GM06990 (cell line): ENCODE data around the gene SIGLEC1.

ENCODE experiments used
- DNase-seq: peaks from one replicate; pipeline ENCODE4 v3.0.0-alpha.2; 2011; ENCODE audit not compliant: insufficient read length; ENCODE audit errors: extremely low read depth
- H3K27me3 ChIP-seq: replicated peaks from 2 replicates; pipeline ENCODE4 v1.6.0; 2011; ENCODE audit warnings: low read length; ENCODE audit not compliant: control insufficient read depth, insufficient read depth
- H3K36me3 ChIP-seq: 2 replicates; pipeline ENCODE4 v1.5.1; 2011; ENCODE audit warnings: low read length; ENCODE audit not compliant: control insufficient read depth, insufficient read depth
- H3K4me3 ChIP-seq: replicated peaks from 2 replicates; pipeline ENCODE4 v1.5.1; 2011; ENCODE audit warnings: low read depth, mild to moderate bottlenecking, control low read depth, low read length
- TF ChIP-seq, protein P1 (sequence below): IDR thresholded peaks from 2 replicates; pipeline ENCODE4 v1.5.1; 2011; ENCODE audit warnings: low read length, control low read depth, mild to moderate bottlenecking, inconsistent platforms; ENCODE audit not compliant: insufficient read depth, poor library complexity, severe bottlenecking

SIGLEC1 gene

DNA sequence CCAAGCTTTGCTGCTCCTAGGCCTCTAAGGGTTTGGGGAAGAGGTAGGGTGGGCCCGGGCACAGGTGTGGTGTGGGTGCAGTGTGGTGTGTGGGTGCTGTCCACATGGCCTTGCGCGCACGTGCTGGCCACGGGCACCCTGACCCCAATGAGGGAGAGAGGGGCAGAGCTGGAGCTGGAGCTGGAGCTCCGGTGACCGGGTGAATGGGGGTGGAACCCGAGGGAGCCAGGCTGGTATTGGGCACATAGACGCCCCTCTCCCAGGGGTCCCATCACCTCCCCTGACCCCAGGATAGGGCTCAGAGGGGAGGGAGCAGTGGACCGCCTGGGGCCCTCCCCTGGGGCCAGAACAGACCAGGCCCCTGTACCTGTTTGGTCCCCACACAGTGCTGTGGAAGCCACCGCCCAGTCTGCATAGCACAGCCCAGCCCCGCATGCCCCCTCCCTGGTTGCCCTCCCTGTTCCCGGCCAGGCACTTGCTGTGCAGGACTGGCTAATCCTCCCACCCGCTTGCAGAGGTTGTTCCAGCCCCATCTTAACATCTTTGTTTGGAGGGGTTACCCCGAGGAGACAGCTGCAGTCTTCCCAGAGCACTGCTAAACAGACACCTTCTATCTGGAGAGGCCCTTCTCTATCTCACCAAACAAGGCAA is 31.6 kb downstream of the SIGLEC1 start:
- no peaks in the 10 kb centered on the region; the same call in 1 of the 2 replicates for H3K27me3 ChIP-seq
- DNase-seq, result no peak
- H3K4me3 ChIP-seq, result no peak overlapping the region
- H3K36me3 ChIP-seq, result no peaks in the 10 kb centered on the region
- TF ChIP-seq, protein P1, sequence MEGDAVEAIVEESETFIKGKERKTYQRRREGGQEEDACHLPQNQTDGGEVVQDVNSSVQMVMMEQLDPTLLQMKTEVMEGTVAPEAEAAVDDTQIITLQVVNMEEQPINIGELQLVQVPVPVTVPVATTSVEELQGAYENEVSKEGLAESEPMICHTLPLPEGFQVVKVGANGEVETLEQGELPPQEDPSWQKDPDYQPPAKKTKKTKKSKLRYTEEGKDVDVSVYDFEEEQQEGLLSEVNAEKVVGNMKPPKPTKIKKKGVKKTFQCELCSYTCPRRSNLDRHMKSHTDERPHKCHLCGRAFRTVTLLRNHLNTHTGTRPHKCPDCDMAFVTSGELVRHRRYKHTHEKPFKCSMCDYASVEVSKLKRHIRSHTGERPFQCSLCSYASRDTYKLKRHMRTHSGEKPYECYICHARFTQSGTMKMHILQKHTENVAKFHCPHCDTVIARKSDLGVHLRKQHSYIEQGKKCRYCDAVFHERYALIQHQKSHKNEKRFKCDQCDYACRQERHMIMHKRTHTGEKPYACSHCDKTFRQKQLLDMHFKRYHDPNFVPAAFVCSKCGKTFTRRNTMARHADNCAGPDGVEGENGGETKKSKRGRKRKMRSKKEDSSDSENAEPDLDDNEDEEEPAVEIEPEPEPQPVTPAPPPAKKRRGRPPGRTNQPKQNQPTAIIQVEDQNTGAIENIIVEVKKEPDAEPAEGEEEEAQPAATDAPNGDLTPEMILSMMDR, result no peak

DNA sequence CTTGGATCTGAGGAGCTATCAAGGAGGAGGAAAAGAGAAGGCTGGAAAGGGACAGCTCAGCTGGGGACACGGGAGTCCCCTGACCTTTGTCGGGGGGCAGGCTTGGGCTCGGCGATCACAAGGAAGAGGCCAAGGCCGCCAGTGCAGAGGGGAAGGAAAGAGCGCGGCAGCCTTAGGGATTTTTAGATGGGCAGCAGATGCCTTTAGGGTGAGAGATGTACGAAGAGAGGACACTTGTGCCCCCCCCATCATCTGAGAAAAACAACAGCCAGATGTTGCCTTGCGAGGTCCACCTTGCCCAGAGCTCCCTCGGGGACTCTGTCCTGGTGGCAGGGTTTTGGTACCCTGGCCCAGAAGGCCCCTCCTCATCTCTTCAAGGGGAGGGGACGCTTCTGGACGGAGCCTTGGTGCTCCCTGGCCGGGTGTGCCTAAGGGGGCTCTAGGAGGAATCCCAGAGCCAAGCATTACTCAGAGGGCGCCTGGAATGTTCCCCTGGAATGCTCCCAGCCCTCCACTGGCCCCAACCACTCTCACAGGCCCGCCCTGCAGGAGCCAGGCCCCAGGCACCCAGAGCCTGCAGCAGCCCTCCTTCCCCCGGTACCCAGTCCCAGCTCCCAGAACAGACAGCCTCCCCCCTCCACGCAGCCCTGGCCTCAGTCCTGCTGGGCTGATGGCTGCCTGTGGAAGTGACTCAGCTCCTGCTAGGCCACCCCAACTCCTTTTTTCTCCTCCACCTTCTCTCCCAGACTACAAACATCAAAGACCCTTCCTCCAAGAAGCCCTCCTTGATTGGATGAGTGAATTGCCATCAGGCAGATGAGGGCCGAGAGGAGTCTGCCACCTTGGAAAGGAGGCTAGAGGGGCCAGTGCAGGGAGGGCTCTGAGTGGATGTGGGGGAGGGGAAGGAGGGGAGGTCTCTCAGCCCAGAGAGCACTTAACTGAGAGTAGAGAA is 32.4 kb downstream of the SIGLEC1 start:
- Histone ChIP-seq H3K27me3 (no peaks in the 10 kb centered on the region; the same call in 1 of the 2 replicates), H3K4me3 (no peak overlapping the region), H3K36me3 (no peaks in the 10 kb centered on the region)
- TF ChIP-seq, protein P1, result no peak
- DNase-seq, result no peak

DNA sequence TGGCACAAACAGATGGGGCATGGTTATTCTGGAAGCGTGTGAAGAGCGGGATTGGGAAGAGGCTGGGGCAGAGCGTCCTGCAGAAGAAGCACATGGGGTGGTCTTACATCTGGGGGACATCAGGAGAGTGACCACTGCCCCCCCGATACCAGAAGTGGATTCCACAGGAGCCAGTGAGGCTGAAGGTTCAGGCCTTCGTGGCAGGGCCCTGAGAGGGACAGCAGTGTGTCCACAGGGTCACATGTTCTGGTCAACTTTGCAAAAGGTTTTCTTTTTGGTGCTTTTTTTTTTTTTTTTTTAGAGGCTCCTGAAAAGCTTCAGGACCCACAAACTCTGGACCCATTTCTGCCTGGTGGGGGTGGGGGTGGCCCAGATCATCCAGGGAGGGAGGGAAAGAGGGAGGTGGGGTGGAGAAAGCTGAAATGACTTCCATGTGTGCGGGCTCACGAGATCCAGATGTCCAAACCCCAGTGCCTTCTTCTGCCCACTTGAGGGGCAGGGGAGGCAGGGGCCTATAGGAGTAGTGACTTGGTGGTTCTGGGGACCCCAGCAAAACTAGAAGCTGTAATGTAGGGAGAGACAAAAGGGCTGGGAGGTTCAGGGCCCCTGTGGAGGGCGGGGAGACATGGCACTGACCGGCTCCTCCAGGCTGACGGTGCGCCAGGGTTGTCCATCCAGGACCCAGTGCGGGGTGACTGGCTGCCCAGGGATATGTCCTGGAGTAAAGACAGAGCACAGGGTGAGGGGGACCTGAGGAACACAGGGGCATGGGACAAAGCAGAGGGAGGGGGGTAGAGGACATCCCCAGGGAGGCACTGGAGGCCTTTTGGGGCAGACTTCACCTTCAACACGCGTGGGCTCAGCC is 33.3 kb downstream of the SIGLEC1 start:
- Histone ChIP-seq H3K36me3 (no peaks in the 10 kb centered on the region), H3K4me3 (no peak overlapping the region), H3K27me3 (no peaks in the 10 kb centered on the region; the same call in 1 of the 2 replicates)
- no peak for DNase-seq
- TF ChIP-seq, protein P1, result no peak

DNA sequence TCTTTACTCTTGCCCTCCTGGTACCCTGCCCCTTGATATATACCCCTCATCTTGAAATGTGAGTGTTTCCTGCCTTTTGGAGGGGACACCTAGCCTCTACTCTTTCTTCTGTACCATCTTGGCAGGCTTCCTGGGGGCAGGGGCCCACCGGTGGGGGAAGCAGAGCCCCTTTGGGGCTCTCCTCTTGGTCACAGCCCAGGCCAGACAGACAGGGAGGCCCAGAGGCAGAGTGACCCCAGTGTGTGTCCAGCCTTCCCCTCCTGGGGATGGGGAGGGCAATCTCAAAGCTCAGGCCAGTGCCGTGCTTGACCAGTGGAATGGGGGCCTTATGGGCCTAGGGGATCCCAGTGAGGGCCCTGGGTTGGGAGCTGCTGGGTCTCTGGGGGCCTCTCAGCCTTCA is 34.2 kb downstream of the SIGLEC1 start:
- H3K27me3 ChIP-seq, result no peaks in the 10 kb centered on the region; the same call in 1 of the 2 replicates
- no peak for DNase-seq
- H3K36me3 ChIP-seq, result no peaks in the 10 kb centered on the region
- TF ChIP-seq, protein P1, result no peak
- no peak overlapping the region for H3K4me3 ChIP-seq

DNA sequence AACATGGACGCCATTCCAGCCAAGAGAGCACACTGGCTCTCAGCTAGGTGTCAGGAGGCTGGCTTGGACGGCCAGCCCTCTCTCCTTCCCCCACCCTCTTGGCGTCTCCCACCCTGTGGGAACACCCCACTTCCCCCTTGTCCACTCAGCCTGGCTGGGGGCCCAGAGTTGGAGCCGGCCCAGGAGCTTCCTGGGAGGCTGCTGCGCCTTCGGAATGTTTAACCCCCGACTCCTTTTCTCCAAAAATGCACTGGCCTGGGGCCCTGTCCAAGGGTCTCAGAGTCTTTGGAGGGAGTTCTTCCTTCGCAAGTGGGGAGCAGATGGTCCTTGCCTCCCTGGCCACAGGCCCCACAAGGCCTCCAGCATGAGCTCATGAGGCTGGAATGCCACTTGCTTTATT is 34.7 kb downstream of the SIGLEC1 start:
- Histone ChIP-seq H3K27me3 (no peaks in the 10 kb centered on the region; the same call in 1 of the 2 replicates), H3K36me3 (no peaks in the 10 kb centered on the region), H3K4me3 (no peak overlapping the region)
- TF ChIP-seq, protein P1, result no peak
- DNase-seq, result no peak
